GM12874 (cell line): ENCODE measurements around the gene EDN3.

Experiments used
- TF ChIP-seq, protein P1 (sequence below): IDR thresholded peaks from 2 replicates; pipeline ENCODE4 v1.5.1; 2011; ENCODE audit warnings: low read depth, mild to moderate bottlenecking, control low read depth, low read length, moderate library complexity; ENCODE audit not compliant: insufficient read depth

EDN3 gene

DNA sequence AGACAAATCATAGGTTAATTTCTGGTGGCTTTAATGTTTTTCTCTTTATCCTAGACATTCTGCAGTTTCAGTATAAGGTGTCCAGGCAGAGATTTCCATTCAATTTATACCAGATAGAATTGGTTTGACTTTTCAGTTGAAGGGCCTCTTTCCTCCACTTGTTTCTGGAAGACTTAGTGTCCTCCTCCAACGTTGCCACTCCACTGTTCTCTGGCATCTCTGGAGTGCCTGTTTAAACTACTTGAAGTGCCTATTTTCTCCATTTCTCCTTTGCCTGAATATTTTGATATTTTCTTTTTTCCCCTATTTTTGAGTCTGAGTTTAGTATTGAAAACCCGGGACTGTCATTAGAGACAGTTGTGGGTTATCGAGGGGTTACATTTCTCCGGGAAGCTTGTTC, 27.7 kb downstream of the EDN3 start:
- TF ChIP-seq, protein P1, sequence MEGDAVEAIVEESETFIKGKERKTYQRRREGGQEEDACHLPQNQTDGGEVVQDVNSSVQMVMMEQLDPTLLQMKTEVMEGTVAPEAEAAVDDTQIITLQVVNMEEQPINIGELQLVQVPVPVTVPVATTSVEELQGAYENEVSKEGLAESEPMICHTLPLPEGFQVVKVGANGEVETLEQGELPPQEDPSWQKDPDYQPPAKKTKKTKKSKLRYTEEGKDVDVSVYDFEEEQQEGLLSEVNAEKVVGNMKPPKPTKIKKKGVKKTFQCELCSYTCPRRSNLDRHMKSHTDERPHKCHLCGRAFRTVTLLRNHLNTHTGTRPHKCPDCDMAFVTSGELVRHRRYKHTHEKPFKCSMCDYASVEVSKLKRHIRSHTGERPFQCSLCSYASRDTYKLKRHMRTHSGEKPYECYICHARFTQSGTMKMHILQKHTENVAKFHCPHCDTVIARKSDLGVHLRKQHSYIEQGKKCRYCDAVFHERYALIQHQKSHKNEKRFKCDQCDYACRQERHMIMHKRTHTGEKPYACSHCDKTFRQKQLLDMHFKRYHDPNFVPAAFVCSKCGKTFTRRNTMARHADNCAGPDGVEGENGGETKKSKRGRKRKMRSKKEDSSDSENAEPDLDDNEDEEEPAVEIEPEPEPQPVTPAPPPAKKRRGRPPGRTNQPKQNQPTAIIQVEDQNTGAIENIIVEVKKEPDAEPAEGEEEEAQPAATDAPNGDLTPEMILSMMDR: no peak

DNA sequence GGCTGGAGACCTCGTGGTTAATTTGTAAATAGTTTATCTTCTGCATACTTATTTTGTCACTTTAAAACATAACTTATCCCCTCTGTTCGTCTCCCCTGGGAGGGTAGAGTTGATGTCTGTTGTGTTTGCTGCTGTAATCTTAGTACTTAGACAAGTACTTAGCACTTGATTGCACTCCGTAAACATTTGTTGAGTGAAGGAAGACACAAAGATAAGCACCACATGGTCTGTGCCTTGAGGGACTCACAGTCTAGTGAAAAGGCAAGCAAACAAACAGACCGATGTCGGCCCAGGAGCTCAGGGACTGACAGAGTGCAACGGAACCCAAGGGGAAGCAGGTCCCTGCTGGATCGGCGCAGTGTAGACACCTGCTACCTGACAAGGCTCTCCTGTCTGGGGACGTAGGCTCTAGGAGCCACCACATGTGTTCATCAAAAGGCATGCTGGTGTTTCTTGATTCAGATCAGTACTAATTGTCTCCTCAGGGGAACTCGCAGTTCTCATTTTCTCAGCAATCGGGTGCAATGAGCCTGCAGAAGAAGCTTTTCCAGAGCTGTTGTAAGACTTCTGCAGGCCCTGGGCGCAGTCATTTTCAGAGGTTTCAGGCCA, 31.4 kb downstream of the EDN3 start:
- TF ChIP-seq, protein P1: no peak

DNA sequence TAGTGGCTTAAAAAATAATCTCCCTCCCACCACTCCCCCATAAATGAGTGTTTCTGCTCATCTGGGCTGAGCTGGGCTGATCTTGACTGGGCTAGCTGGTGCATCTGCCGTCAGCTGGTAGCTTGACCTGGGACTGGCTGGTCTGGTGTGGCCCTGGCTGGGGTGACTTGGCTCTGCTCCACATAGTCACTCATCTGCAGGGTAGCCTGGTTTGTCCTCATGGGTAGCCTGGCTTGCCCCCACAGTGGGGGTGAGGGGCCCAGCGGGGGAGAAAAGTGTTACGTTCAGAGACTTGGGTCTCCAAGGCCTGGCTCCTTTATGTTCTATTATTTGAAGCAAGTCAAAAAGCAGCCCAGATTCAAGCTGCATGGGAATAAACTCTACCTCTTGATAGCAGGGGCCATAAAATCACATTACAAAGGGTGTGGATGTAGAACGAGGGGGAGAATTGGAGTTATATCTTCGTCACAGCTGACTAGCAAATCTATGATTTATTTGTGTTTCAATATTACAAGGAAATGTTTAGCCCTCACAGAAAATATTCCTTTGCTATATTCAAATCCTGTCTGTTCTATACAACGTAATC, 32.9 kb downstream of the EDN3 start:
- TF ChIP-seq, protein P1: no peak

DNA sequence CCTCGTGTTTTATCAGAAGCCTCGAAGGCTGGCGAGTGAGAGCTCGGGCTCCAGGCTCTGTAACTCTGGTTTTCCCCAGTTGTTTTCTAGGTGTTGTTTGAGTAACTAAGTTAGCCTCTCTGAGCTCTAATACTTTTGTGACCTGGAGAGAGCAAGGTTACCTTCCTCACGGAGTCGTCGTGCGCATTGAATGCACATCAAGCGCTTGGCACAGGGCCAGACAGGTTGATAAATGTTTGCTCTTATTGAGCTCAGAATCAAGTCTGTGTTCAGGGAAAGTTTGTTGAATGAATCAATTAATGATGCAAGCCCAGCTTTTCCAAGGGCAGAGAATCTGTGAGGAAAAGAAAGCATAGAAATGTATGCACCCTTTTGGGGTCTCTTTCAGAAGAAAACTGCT, 33.5 kb downstream of the EDN3 start:
- TF ChIP-seq, protein P1: no peak

DNA sequence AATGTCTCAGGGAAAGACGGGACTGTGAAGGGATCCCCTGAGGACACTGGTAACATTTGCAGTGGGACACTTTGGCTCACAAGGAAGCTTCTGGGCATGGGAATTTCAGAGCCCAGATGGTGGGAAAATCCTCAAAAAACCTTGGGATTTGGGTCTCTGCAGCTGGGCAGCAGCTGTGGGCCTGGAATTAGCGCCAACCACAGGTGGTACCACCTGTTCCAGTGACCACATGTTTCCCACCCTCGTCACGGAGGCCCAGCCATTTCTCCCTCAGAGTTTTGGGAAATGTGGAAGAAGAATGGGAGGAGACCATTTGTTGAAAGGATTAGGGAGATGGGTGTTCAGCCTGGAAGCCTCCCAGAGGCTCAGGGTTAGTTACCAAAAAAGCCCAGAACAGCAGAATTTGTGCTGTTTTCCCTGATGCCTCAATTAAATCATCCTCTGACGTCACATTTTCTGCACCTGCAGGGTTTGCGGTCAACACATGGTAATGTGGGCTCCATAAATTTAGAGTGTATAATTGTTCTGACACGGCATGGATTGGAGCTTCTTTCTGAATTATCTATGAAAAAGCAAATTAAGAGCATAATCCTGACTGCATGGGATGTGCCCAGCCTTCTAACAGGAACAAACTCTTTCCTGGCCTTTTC, 34.4 kb downstream of the EDN3 start:
- TF ChIP-seq, protein P1: no peak

DNA sequence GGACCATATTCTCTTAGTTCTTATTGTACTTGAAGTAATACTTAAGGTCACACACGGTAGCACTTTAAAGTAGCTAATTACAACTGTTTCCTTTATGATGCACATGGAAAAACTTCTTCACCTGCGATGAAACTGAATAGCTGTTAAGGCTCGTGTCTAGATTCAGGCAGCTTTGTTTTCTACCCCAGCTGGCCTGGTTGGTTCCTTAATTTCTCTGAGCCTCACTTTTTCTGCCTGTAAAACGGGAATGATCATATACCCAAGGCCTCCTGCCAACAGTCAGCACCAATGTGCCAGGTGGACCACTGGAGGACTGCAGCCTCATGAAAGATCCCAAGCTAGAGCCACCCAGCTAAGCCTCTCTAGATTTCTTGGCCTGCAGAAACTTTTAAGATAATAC, 35.0 kb downstream of the EDN3 start:
- TF ChIP-seq, protein P1: no peak

DNA sequence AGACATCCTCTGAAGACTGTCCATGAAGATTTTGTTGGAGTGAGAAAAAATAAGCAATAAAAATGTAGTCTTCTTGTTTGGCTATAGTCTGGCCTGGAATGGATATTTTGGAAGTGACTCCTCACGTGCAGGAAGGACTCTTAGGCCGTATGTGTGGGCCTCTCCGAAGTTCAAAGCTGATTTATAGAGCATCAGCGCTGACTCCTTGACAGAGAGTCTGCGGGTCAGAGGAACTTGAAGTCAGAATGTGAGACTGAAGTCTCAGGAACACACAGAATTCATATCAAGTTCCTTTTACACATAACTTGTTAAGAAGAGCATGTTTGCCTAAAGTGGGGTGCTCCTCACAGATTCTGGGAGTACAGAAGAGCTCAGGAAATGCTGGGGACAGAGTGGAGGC, 36.1 kb downstream of the EDN3 start:
- TF ChIP-seq, protein P1: no peak
